Activated CD8-positive, alpha-beta memory T cell treated with anti-CD3 and anti-CD28 coated beads, Interleukin-2, amount 50 U/mL, for 24 hours (primary cell): ENCODE measurements around the gene CYP4A22.
"Not testable (repeated sequence)": the region's sequence is repeated elsewhere in the genome, so short reads cannot be mapped to it uniquely, and the experiment has no call there.

Experiments
- DNase-seq: peaks from one replicate; pipeline ENCODE4 v3.0.0-alpha.2; 2020; ENCODE audit errors: extremely low read depth

CYP4A22 gene, protein sequence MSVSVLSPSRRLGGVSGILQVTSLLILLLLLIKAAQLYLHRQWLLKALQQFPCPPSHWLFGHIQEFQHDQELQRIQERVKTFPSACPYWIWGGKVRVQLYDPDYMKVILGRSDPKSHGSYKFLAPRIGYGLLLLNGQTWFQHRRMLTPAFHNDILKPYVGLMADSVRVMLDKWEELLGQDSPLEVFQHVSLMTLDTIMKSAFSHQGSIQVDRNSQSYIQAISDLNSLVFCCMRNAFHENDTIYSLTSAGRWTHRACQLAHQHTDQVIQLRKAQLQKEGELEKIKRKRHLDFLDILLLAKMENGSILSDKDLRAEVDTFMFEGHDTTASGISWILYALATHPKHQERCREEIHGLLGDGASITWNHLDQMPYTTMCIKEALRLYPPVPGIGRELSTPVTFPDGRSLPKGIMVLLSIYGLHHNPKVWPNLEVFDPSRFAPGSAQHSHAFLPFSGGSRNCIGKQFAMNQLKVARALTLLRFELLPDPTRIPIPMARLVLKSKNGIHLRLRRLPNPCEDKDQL

DNA sequence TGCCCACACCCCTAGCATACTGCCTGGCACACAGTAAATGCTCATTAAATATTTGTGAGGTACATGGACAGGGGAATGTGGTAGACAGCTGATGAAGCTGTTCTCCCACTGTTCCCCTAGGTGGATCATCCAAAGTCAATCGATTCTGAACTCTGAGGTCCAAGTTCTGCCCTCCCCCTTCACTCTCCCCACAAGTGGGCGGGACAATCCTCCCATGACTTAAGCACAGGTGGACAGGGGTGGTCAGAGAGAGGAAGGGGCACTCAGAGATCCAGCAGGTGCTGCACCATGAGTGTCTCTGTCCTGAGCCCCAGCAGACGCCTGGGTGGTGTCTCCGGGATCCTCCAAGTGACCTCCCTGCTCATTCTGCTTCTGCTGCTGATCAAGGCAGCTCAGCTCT is at the start of gene CYP4A22:
Gene CYP4A22, plus strand, starts transcription at position 244 of the 400 bp plus-strand sequence. Its CDS starts 45 bp downstream, at position 289.
- no peak for DNase-seq

DNA sequence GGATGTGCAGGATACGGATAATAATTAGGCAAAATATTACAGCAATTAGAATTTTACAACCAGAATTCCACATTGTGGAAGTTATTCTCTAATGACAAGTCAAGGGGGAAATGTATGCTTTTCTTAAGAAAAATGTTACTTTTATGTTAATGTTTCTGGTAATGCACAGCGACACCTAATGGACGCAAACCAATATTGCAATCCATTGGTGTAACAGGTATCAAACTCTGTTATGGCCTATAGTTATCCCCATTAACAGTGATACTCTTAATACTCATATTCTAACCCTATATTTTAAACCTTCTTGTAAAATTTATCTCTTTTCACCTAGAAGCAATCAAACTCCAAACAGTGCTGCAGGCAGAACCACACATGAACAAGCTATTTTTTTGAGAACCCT is 47.9 kb upstream of the CYP4A22 start:
- not testable (repeated sequence) for DNase-seq

- DNase-seq: not testable (repeated sequence)
Observed at GRCh38 chr1:47091476-47091875, 45.8 kb upstream of the CYP4A22 start.

DNA sequence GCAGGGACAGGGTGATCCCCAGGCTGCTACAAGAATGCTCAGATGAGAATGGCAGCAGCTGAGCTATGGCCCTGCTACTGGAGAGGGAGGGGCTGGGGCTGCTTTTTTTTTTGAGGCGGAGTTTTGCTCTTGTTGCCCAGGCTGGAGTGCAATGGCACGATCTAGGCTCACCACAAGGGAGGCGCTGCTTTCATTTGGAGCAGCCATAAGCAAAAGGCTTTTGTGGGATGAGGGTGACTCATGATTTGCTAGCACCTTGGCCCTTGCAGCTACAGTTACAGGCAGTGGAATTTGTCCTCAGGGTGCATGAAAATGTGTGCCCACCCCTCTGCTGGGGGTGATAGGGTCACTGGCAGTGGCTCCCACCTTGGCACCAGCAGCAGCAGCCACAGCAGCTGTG is 32.4 kb upstream of the CYP4A22 start:
- DNase-seq: no peak

- no peak for DNase-seq
Observed at GRCh38 chr1:47106792-47107191, 30.4 kb upstream of the CYP4A22 start.

DNA sequence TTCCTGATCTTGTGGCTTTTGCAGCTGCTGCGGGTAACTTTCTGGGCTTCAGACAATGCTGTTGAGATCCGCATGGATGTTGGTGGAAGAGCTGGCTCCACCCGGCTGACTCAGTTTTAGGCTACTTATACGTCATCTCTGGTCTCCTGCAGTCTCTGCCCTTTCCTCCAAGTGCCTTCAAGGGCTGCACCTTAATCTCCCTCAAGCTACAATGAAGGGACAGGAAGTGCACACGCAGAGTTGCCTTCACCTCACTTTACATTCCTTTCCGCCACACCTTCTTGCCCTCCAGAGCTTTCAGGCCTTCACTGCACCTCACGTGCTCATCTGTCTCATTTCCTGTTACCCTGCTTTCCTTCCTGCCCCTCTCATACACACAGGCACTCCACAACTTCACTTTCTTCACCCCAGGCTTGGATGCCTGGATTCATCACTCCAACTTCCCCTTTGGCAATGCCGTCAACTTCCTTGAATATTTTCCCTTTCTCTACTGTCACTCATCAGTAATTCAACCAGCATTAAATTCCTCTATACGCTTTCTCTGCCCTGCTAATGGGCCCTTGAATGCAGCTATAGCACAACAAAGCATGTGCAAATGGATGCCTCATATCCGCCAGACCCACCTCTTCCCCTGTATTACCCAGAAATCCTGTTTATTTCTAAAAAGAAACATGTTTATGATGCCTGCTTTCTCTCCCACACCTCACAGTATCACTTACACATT is 29.2 kb upstream of the CYP4A22 start:
- DNase-seq: not testable (repeated sequence)

DNA sequence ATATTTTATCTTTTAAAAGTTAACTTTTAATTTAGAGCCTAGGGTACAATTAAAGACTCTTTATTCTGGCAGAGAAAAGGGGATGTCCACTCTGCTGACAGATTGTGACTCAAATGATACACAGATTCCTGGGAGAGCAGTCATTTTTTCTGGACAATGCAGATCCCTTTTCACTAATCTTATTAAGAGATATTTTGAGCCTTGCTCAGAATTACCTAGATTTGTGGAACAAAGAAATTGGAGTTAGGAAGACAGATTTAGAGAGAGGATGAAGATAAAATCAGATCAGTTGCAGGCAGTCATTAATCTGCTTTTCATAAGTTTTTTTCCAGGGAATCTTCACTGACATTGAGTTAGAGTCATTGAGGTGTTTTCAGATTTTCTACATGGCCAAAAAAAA is 27.8 kb upstream of the CYP4A22 start:
- not testable (repeated sequence) for DNase-seq

DNA sequence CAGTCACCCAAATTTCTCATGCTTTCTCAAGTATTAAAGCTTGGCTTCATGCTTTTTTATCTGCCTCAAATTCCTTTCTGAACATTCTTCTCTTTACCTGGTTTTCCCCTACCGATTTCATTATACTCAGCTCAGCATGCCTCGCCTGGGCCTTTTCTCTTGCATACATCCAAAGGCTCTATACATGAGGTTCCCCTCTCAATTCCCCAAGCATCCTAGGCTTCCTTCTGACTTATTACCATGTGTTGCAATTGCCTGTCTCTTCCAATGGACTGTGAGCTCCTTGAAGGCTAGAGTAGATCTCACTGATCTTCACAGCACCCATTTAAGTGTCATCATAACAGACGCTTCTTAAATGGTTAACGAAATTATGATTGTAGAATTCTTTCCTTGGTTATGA is 24.1 kb upstream of the CYP4A22 start:
- DNase-seq: no peak

DNA sequence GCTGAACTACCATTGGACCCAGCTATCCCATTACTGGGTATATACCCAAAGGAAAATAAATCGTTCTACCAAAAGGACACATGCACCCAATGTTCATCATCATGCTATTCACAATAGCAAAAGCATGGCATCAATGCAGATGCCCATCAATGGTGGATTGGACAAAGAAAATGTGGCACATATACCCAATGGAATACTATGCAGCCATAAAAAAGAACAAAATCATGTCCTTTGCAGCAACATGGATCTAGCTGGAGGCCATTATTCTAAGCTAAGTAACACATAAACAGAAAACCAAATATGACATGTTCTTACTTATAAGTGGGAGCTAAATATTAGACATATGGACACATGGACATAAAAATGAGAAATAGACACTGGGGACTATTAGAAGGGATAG is 16.2 kb upstream of the CYP4A22 start:
- not testable (repeated sequence) for DNase-seq

DNA sequence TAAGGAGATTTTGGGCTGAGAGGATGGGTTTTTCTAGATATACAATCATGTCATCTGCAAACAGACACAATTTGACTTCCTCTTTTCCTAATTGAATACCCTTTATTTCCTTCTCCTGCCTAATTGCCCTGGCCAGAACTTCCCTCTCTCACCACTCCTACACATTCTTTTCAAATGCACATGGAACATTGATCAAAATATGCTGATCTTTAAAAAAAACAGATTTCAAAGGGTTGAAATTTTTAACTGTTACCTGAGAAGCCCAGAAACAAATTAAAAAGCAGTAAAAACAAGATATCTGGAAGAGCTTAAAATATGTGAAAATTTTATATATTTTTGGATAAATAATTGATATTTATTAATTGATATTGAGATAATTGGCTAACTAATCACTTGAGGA is 12.4 kb upstream of the CYP4A22 start:
- DNase-seq: not testable (repeated sequence)

DNA sequence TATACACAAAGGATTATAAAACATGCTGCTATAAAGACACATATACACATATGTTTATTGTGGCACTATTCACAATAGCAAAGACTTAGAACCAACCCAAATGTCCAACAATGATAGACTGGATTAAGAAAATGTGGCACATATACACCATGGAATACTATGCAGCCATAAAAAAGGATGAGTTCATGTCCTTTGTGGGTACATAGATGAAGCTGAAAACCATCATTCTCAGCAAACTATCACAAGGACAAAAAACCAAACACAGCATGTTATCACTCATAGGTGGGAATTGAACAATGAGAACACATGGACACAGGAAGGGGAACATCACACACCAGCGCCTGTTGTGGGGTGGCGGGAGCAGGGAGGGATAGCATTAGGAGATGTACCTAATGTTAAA is 10.2 kb upstream of the CYP4A22 start:
- DNase-seq: not testable (repeated sequence)

GRCh38 chr1:47128221-47128620 is 9.0 kb upstream of the CYP4A22 start:
- no peak for DNase-seq

- not testable (repeated sequence) for DNase-seq
Observed at GRCh38 chr1:47128854-47129253, 8.4 kb upstream of the CYP4A22 start.

- DNase-seq: not testable (repeated sequence)
Observed at GRCh38 chr1:47129489-47130230, 7.6 kb upstream of the CYP4A22 start.

- DNase-seq: not testable (repeated sequence)
Observed at GRCh38 chr1:47132665-47133064, 4.6 kb upstream of the CYP4A22 start.

GRCh38 chr1:47137925-47138615 is 829 bp downstream of the CYP4A22 start:
- DNase-seq: no peak

DNA sequence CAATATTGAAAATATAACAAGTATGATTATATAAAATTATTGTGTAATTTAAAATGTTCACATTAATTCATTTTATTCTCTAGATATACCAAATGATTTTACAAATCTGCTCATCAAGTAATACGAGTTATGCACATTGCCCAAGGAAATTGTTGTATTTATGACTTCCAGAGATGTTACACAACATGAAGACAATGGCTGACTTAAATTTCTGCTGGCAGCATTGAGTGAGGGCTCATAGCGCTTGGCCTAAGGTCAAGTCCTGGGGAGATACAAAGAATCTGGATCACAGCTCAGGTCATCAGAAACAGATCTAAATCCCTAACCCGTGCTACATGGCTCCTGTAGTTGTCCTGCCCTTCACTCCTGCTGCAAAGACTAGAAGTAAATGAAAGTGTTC is 3.1 kb downstream of the CYP4A22 start:
- DNase-seq: not testable (repeated sequence)

- not testable (repeated sequence) for DNase-seq
Observed at GRCh38 chr1:47143654-47144053, 6.4 kb downstream of the CYP4A22 start.

- not testable (repeated sequence) for DNase-seq
Observed at GRCh38 chr1:47146495-47146894, 9.3 kb downstream of the CYP4A22 start.

- no peak for DNase-seq
Observed at GRCh38 chr1:47147047-47147785, 10.0 kb downstream of the CYP4A22 start.

- DNase-seq: not testable (repeated sequence)
Observed at GRCh38 chr1:47149162-47149561, 11.9 kb downstream of the CYP4A22 start.
